ENCODE results near the gene SLC6A18.

Gene SLC6A18

GRCh38 chr5:1187234-1187949 lies 37.8 kb upstream of the SLC6A18 start:
- no peak for DNase-seq

GRCh38 chr5:1187950-1188334 lies 37.2 kb upstream of the SLC6A18 start:
- DNase-seq = no peak

- DNase-seq = no peak
Measured at GRCh38 chr5:1188464-1188863, 36.7 kb upstream of the SLC6A18 start.

GRCh38 chr5:1189269-1189668 lies 35.9 kb upstream of the SLC6A18 start:
- no peak for DNase-seq

GRCh38 chr5:1190278-1190677 lies 34.9 kb upstream of the SLC6A18 start:
- DNase-seq = no peak

GRCh38 chr5:1190837-1191239 lies 34.3 kb upstream of the SLC6A18 start:
- no peak for DNase-seq

GRCh38 chr5:1192971-1193590 lies 32.1 kb upstream of the SLC6A18 start:
- no peak for DNase-seq

- no peak for DNase-seq
Measured at GRCh38 chr5:1193591-1193985, 31.6 kb upstream of the SLC6A18 start.

GRCh38 chr5:1194378-1194777 lies 30.8 kb upstream of the SLC6A18 start:
- no peak for DNase-seq

GRCh38 chr5:1195439-1195838 lies 29.7 kb upstream of the SLC6A18 start:
- no peak for DNase-seq

GRCh38 chr5:1195916-1196315 lies 29.3 kb upstream of the SLC6A18 start:
- no peak for DNase-seq

- no peak for DNase-seq
Measured at GRCh38 chr5:1196562-1196961, 28.6 kb upstream of the SLC6A18 start.

- DNase-seq = no peak
Measured at GRCh38 chr5:1197876-1198666, 27.1 kb upstream of the SLC6A18 start.

GRCh38 chr5:1199340-1199648 lies 25.9 kb upstream of the SLC6A18 start:
- DNase-seq = no peak

GRCh38 chr5:1199649-1200494 lies 25.3 kb upstream of the SLC6A18 start:
- DNase-seq = no peak

GRCh38 chr5:1200495-1201326 lies 24.5 kb upstream of the SLC6A18 start:
- no peak for DNase-seq

- no peak for DNase-seq
Measured at GRCh38 chr5:1201327-1202025, 23.7 kb upstream of the SLC6A18 start, which contains the start of gene SLC6A19. TSS of gene SLC6A19 (plus strand) at chr5:1201595. CDS start at chr5:1201651, 56 bp downstream.

- DNase-seq = no peak
Measured at GRCh38 chr5:1202026-1202797, 23.0 kb upstream of the SLC6A18 start.

GRCh38 chr5:1202798-1203185 lies 22.4 kb upstream of the SLC6A18 start:
- DNase-seq = no peak

- DNase-seq = no peak
Measured at GRCh38 chr5:1203311-1203967, 21.7 kb upstream of the SLC6A18 start.
